OCI-LY7 (cell line): ENCODE results near the gene CAB39. TPM values are rescaled to one million over a fixed set of nuclear protein-coding genes. Genes with fewer than 3 reads are reported as not detected.

Experiments
- BruUV-seq: library from RNA; stranded (reverse); fragments of 400-500 nt; replicated peaks from 2 replicates; lab custom pipeline; 2021; lab: Mats Ljungman, UMichigan
- CTCF ChIA-PET: fragments of 300-600 bp; sonication (Branson Sonifier 250); formaldehyde crosslinking; loops from one replicate; lab custom pipeline; 2022; ENCODE audit warnings: antibody characterized with exemption; ENCODE audit not compliant: unreplicated experiment; lab: Charles Lee
- POLR2A ChIA-PET: fragments of 300-600 bp; sonication (Branson Sonifier 250); formaldehyde crosslinking; loops from one replicate; lab custom pipeline; 2022; ENCODE audit warnings: antibody characterized with exemption; lab: Charles Lee
- DNase-seq: peaks from one replicate; pipeline ENCODE4 v3.0.0-alpha.2; 2015; ENCODE audit warnings: low spot score
- H2AFZ ChIP-seq: fragments of 200-600 bp; sonication (generic), shearing (Covaris generic); 2 replicates; pipeline ENCODE4 v1.6.1; 2014; ENCODE audit warnings: mild to moderate bottlenecking, antibody characterized with exemption, low read length, moderate library complexity
- H3K27ac ChIP-seq: fragments of 200-600 bp; sonication (generic); 2 replicates; pipeline ENCODE4 v1.5.1; 2014; ENCODE audit warnings: mixed run types, low read depth, mild to moderate bottlenecking, moderate library complexity, low read length, inconsistent platforms; ENCODE audit not compliant: poor library complexity, severe bottlenecking
- H3K36me3 ChIP-seq: fragments of 200-600 bp; sonication (generic); 2 replicates; pipeline ENCODE4 v1.6.1; 2014; ENCODE audit warnings: mild to moderate bottlenecking, antibody characterized with exemption, low read length, moderate library complexity, mixed read lengths; ENCODE audit not compliant: insufficient read depth
- H3K4me1 ChIP-seq: fragments of 200-600 bp; sonication (generic); 2 replicates; pipeline ENCODE4 v1.5.1; 2014; ENCODE audit warnings: mild to moderate bottlenecking, low read length; ENCODE audit not compliant: insufficient read depth, poor library complexity, severe bottlenecking
- H3K4me2 ChIP-seq: fragments of 200-600 bp; sonication (generic); 2 replicates; pipeline ENCODE4 v1.6.1; 2014; ENCODE audit warnings: mild to moderate bottlenecking, low read length
- H3K4me3 ChIP-seq: fragments of 200-600 bp; sonication (generic); 2 replicates; pipeline ENCODE4 v1.5.1; 2014; ENCODE audit warnings: mild to moderate bottlenecking, low read depth, low read length; ENCODE audit not compliant: poor library complexity, severe bottlenecking
- H3K79me2 ChIP-seq: fragments of 200-600 bp; sonication (generic); 2 replicates; pipeline ENCODE4 v1.6.1; 2016; ENCODE audit warnings: low read depth, mild to moderate bottlenecking, low read length, moderate library complexity, mixed read lengths; ENCODE audit not compliant: insufficient read depth
- H3K9me2 ChIP-seq: fragments of 200-600 bp; sonication (generic); 2 replicates; pipeline ENCODE4 v1.6.1; 2016; ENCODE audit warnings: mild to moderate bottlenecking, low read length, mixed read lengths; ENCODE audit not compliant: insufficient read depth
- H3K9me3 ChIP-seq: fragments of 200-600 bp; sonication (generic); 2 replicates; pipeline ENCODE4 v1.6.1; 2014; ENCODE audit warnings: mild to moderate bottlenecking, mixed run types, low read length, mixed read lengths
- H4K20me1 ChIP-seq: fragments of 200-600 bp; sonication (generic); 2 replicates; pipeline ENCODE4 v1.6.1; 2014; ENCODE audit warnings: mild to moderate bottlenecking, antibody characterized with exemption, low read length, moderate library complexity, mixed read lengths; ENCODE audit not compliant: insufficient read depth
- EZH2phosphoT487 ChIP-seq: fragments of 200-600 bp; sonication (generic); IDR thresholded peaks from 2 replicates; pipeline ENCODE4 v1.6.1; 2018; ENCODE audit warnings: low read depth, borderline replicate concordance, mild to moderate bottlenecking, mixed run types, antibody characterized with exemption, low read length, moderate library complexity, mixed read lengths
- intact Hi-C: fragments of 100-400 bp; cut with micrococcal nuclease; formaldehyde crosslinking; loops from one replicate; pipeline ENCODE4 v1.10.0; 2022; ENCODE audit not compliant: unreplicated experiment
- total RNA-seq, 2 experiments: library from RNA; depleted of rRNA in 1 of 2; stranded (reverse); fragments of >200 nt in 1 of 2; shearing (Covaris generic) in 1 of 2; gene quantifications; 2 replicates each; pipeline ENCODE4 v1.2.3, GENCODE V29; 2014 to 2022
- TF ChIP-seq, protein P1 (sequence below): fragments of 200-600 bp; sonication (generic); conservative IDR thresholded peaks from 2 replicates; pipeline ENCODE4 v1.5.1; 2014; ENCODE audit warnings: mild to moderate bottlenecking, antibody characterized with exemption, low read length, moderate library complexity, mixed read lengths

The CAB39 gene
- total RNA-seq, 2 experiments from 2014 or later, result 39.3 to 53.4 TPM

DNA sequence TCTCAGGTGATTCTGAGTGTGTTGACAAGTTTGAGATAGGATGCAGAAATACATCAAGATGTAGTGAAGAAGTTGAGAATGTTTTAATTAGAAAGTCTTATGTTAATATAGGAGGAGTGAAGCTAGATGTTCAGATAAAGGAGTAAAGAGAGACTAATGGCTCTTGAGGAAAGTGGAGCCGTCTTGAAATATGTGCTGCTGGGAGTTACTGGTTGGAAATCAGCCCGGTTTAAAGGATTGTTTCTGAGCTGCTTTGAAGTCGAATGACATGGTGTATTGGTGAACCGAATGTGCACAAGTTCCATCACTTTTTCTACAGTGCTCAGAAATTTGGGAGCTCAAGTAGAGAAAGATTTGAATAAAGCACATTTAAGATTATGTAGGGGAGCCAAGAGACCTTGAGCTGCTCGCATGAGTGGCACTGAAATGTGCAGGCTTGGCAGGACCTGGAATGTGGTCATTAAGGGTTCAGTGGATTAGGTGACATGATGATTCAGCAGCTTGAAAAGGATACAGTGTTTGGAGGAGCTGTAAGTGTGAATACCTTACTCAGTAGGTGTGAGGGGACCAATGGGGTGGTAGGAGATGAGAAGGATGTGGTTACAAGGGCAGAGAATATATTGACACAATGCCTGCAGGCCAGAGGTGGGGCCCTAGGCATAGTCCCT, 68.6 kb downstream of the CAB39 start:
- POLR2A ChIA-PET, result interaction anchor here (0.5 to 1.3 kb wide), 3 partner anchors 15 to 1031 kb away, joined by 3 to 8 read pairs (median 6); no protein-coding TSS in a partner anchor
- no peak for DNase-seq
- H4K20me1 ChIP-seq, result no peaks in the 10 kb centered on the region
- no peak for TF ChIP-seq EZH2phosphoT487
- TF ChIP-seq, protein P1, sequence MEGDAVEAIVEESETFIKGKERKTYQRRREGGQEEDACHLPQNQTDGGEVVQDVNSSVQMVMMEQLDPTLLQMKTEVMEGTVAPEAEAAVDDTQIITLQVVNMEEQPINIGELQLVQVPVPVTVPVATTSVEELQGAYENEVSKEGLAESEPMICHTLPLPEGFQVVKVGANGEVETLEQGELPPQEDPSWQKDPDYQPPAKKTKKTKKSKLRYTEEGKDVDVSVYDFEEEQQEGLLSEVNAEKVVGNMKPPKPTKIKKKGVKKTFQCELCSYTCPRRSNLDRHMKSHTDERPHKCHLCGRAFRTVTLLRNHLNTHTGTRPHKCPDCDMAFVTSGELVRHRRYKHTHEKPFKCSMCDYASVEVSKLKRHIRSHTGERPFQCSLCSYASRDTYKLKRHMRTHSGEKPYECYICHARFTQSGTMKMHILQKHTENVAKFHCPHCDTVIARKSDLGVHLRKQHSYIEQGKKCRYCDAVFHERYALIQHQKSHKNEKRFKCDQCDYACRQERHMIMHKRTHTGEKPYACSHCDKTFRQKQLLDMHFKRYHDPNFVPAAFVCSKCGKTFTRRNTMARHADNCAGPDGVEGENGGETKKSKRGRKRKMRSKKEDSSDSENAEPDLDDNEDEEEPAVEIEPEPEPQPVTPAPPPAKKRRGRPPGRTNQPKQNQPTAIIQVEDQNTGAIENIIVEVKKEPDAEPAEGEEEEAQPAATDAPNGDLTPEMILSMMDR, result no peak
- CTCF ChIA-PET, result no interaction called here
- peaks cover 60% of the 10 kb centered on the region for H3K36me3 ChIP-seq
- H3K4me1 ChIP-seq, result no peaks in the 10 kb centered on the region
- no peak overlapping the region for H3K27ac ChIP-seq
- H3K4me2 ChIP-seq, result no peak overlapping the region
- H3K79me2 ChIP-seq, result peaks cover 5% of the 10 kb centered on the region; the same call in 1 of the 2 replicates
- no peak overlapping the region for H3K4me3 ChIP-seq
- H3K9me2 ChIP-seq, result no peaks in the 10 kb centered on the region
- no peaks in the 10 kb centered on the region for H3K9me3 ChIP-seq
- no TSS peak for BruUV-seq
- intact Hi-C loops, result no loop called here
- no peak overlapping the region for H2AFZ ChIP-seq

DNA sequence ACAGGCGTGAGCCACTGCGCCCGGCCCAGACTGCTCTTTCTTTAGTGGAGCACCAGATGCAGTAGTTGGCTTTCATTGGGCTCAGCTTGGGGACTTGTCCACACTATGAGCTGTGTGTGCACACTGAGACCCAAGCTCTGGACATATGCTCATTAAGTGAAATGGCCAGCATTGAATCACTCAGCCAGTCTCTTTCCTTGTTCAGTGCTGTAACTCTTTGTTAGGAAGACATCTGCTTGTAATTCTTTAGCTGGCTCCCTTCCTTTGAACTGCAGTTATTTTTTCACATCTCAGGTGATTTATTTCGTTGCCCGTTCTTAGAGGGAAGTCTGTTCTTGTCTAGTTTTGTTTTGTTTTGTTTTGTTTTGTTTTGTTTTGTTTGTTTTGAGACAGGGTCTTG, 70.5 kb downstream of the CAB39 start:
- H3K4me2 ChIP-seq, result no peak overlapping the region
- no peaks in the 10 kb centered on the region for H4K20me1 ChIP-seq
- ChIA-PET POLR2A (interaction anchor here (0.6 to 0.7 kb wide), 3 partner anchors 14 to 748 kb away, joined by 3 read pairs; no protein-coding TSS in a partner anchor), CTCF (no interaction called here)
- no peak overlapping the region for H3K27ac ChIP-seq
- H3K79me2 ChIP-seq, result peaks cover 5% of the 10 kb centered on the region; the same call in 1 of the 2 replicates
- no peaks in the 10 kb centered on the region for H3K4me1 ChIP-seq
- peaks cover 71% of the 10 kb centered on the region for H3K36me3 ChIP-seq
- no peak for DNase-seq
- no peak overlapping the region for H3K4me3 ChIP-seq
- no peaks in the 10 kb centered on the region for H3K9me2 ChIP-seq
- BruUV-seq, result no TSS peak
- no peak overlapping the region for H2AFZ ChIP-seq
- intact Hi-C loops, result no loop called here
- TF ChIP-seq, protein P1, result no peak
- TF ChIP-seq EZH2phosphoT487, result no peak
- H3K9me3 ChIP-seq, result peaks cover 16% of the 10 kb centered on the region

DNA sequence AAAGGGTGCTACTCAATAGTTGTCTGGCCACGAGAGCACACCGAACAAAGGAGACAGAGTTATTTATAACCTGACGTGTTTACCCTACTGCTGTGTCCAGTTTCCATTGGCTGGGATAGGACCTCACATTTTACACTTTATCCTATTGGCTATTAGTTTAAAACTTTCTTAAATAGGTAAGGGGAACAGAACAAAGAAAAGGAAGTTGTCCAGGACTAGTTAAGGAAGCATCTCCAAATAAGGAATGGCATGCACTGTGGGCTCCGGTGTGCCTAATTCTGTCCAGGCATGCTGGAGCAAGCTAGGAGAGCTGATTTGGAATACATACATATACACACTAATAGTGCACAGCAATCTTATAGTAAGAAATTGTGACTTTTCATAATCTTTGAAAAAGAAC, 72.2 kb downstream of the CAB39 start:
- Histone ChIP-seq H3K4me2 (no peak overlapping the region), H3K4me1 (no peaks in the 10 kb centered on the region), H3K9me2 (no peaks in the 10 kb centered on the region), H2AFZ (no peak overlapping the region), H3K4me3 (no peak overlapping the region), H4K20me1 (no peaks in the 10 kb centered on the region), H3K79me2 (peaks cover 5% of the 10 kb centered on the region; the same call in 1 of the 2 replicates), H3K36me3 (peaks cover 76% of the 10 kb centered on the region), H3K9me3 (peaks cover 29% of the 10 kb centered on the region), H3K27ac (no peak overlapping the region)
- no peak for TF ChIP-seq EZH2phosphoT487
- TF ChIP-seq, protein P1, result no peak
- no TSS peak for BruUV-seq
- intact Hi-C loops, result no loop called here
- ChIA-PET CTCF (no interaction called here), POLR2A (no interaction called here)
- DNase-seq, result no peak
